Activated CD8-positive, alpha-beta memory T cell treated with anti-CD3 and anti-CD28 coated beads for 4 hours (primary cell): ENCODE results near the gene GALNT18.

Source experiments
- DNase-seq, 2 donors: peaks; one replicate each; pipeline ENCODE4 v3.0.0-alpha.2; 2020; ENCODE audit warnings: low read depth in 2 of 2

Gene GALNT18

DNA sequence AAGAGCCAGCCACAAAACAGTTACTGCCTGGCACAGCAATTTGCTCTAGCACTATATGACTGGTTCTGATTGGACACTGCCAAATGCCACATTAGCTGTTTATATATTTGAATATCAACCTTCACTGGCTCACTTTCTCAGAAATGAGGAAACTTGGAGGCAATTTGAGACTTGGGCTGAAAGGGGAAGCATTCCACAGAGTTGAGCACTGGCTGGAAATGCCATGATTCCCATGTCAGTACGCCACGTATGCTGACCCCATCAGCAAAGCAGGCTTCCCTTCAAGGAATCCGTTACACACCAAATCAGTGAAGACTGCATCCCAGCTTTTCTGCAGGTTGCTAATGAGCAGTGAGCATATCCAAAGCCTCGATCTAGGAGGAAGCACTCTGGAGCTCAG, 34.7 kb downstream of the GALNT18 start:
- DNase-seq: no peak

DNA sequence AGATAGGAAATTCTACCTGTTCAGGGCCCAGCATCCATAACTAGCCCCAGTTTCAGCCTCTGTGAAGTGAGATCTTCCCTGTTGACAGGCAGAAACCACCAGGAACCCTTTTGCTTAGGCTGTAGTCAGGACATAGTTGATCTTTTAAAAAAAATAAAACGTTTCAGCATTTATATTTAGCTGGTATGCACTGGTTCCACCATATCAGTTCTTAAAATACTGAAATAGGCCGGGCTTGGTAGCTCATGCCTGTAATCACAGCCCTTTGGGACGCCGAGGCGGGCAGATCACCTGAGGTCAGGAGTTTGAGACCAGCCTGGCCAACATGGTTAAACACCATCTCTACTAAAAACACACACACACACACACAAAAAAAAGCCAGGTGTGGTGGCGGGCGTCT, 35.3 kb downstream of the GALNT18 start:
- DNase-seq: no peak

GRCh38 chr11:11584937-11585336, 36.9 kb downstream of the GALNT18 start:
- DNase-seq: no peak

DNA sequence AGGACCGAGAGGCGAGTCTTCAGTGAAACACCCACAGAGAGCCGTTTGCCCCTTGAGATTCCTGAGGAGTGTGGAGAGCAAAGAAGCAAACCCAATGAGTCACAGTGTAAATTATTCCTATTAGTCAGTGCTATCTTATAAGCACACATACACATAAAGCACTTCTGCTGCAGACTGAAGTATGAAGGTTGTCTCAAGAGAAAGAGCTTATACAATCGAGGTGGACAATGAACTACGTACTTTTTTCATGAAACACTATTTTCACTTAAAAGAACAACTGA, 37.3 kb downstream of the GALNT18 start:
- DNase-seq: no peak

GRCh38 chr11:11583801-11584529, 37.8 kb downstream of the GALNT18 start:
- no peak for DNase-seq

GRCh38 chr11:11582011-11582701, 39.6 kb downstream of the GALNT18 start:
- no peak for DNase-seq

DNA sequence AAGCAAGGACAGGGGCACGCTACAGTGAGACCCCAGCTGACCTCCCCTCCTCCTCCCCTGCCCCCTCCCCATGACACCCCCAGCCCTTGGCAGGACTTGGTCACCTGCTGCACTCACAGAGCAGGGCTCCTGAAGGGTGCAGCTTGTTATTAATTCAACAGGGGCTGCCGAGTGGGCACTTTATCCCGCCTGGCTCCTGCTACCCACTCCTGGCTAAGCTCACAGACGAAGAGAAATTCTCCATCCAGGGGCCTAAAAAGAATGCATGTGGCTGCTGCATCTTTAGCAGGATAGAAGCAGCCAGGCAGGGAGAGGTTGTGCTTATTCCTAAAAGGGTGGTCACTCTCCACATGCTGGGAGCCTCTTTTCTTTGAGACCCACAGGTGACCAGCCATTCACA, 40.3 kb downstream of the GALNT18 start:
- DNase-seq: no peak

GRCh38 chr11:11580841-11581411, 40.9 kb downstream of the GALNT18 start:
- DNase-seq: no peak

DNA sequence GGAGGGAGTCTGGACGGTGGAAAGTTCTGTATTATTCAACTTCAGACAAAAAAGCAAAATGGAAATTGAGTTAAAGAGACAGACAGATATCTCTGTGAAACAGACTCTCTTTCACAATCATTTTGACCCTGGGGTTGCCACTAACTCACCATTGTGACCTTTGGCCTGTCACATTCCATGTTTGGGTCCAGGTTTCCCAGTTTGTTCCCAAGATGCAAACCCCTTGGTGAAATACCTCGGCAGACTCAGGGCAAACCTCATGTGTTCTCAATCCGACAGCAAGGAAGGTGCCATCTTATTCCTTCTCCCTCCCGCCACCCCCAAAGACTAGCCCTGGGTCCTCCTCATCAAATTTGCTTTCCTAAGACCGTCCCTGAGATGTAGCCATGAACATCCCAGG, 41.8 kb downstream of the GALNT18 start:
- no peak for DNase-seq

GRCh38 chr11:11579012-11579988, 42.5 kb downstream of the GALNT18 start:
- no peak for DNase-seq

GRCh38 chr11:11577932-11578911, 43.6 kb downstream of the GALNT18 start:
- DNase-seq: no peak

- DNase-seq: no peak
These were observed 44.5 kb downstream of the GALNT18 start for GRCh38 chr11:11577251-11577855.

- DNase-seq: no peak
These were observed 47.2 kb downstream of the GALNT18 start for GRCh38 chr11:11574373-11575287.

GRCh38 chr11:11572386-11572785, 49.4 kb downstream of the GALNT18 start:
- DNase-seq: no peak

- no peak for DNase-seq
These were observed 49.9 kb downstream of the GALNT18 start for GRCh38 chr11:11571893-11572292.

DNA sequence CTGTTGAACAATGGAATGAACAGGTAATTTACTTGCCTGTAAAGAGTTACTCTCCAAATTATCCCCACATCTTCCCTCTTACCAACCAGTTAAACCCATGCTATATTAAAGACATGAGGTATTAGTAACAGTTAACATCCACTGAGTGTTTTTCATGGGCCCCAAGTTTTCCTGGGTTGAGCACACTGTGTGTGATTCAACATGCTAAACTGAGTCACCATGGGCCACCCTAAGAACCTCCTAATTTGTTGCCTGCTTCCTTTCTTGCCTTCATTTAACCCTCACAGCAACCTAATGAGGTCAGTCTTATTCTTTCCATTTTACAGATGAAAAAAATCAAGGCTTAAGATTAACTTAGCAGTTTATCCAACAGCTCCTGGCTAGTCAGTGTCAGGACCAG, 51.0 kb downstream of the GALNT18 start:
- DNase-seq: no peak

DNA sequence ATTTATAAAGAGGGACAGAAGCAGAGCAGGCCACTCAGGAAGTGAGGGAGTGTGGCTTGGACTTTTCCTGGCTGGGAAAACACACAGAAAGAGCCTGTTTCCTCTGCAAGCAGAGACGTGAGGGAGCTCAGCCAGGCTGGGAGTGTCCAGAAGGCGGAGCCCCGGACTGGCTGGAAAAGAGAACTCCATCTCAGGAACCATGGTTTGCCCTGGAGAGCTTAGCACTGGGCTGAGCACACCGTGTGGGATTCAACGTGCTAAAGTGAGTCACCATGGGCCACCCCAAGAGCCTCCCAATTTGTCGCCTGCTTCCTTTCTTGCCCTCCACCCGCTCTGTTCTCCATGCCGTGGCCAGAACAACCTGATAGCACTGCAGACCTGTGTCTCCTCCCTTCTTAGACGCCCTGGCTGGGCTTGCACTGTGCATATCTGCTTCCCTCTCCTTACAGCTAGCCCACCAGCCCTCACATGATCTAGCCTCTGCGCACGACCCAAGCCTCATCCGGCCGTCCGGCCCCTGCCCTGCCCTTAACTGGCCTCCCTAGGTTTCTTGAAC, 51.8 kb downstream of the GALNT18 start:
- no peak for DNase-seq

DNA sequence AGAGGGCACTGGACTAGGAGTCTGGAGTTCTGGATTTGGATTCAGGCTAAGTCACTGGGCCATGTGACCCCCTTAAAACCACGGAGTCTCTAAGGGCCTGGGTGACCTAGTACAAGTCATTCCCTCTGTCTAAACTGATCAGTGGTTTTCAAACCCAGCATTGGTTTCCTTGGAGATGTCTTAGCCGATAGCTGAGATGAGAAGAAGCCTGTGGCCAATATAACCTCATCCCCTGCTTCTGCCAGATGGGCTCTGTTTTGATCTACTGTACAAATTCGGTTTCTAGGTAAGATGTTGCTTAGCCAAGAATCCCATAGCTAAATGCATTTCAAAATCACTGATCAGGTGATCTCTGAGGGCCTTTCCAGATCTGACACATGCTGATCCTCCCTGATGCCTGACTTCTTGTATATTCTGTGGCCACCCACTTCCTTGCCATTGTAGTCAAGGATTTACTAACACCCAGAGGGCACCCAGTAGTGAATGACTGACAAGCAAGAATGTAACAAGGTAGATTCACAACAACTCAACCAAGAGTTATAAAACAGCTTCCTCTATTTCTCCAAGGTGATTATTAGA, 53.1 kb downstream of the GALNT18 start:
- no peak for DNase-seq
